Measurements from ENCODE around the gene PKN2. TPM values are rescaled to one million over a fixed set of nuclear protein-coding genes. Genes with fewer than 3 reads are reported as not detected.
"Not testable (repeated sequence)": the region's sequence is repeated elsewhere in the genome, so short reads cannot be mapped to it uniquely, and the experiment has no call there.

Gene PKN2
- total and polyA plus RNA-seq, 2 donors (not counting 1 experiment from before 2014, with no cell fraction given) = 28.7 to 29.9 TPM

DNA sequence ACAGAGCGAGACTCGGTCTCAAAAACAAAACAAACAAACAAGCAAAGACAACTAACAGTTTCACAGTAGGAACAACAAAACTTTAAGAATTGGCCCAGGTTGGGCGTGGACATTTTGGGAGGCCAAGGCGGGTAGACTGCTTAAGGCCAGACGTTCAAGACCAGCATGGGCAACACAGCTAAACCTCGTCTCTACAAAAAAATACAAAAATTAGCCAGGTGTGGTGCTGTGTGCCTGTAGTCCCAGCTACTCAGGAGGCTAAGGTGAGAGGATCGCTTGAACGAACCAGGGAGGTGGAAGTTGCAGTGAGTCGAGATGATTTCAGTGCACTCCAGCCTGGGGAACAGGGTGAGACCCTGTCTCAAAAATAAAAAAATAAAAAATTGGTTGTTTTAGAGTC lies 193.8 kb downstream of the PKN2 start:
- no peak overlapping the region for H3K27ac ChIP-seq (ENCODE audit: insufficient read depth, low read length)
- H3K79me2 ChIP-seq (ENCODE audit: control insufficient read depth, insufficient read depth, low read length) = peaks cover 11% of the 10 kb centered on the region
- H3K9ac ChIP-seq (ENCODE audit: insufficient read depth, low read length) = no peak overlapping the region

DNA sequence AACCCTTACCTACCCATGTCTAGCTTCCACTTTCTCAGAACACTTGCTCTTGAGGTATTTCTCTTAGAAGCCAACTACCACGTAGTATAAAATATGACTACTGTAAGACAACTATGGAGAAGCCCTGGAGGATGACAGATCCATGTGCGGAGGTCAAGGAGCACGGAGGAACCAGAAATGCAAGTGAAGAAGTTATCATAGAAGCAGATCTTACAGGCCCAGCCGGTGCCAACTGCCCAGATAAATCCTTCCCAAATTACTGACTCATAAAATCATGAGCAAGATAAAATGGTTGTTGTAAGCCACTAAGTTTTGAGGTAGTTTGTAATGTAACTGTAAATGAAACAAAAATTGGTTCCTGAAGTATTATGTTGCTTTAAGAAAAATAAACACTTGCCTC lies 194.7 kb downstream of the PKN2 start:
- Histone ChIP-seq H3K4me1 (ENCODE audit: control insufficient read depth, extremely low read depth, insufficient read depth, low read length) (no peaks in the 10 kb centered on the region), H3K9ac (ENCODE audit: insufficient read depth, low read length) (no peak overlapping the region), H3K9me3 (ENCODE audit: control insufficient read depth, insufficient read depth, low read depth, low read length) (no peaks in the 10 kb centered on the region), H3K79me2 (ENCODE audit: control insufficient read depth, insufficient read depth, low read length) (peaks cover 9% of the 10 kb centered on the region), H2AFZ (ENCODE audit: low read length) (no peak overlapping the region), H3K4me3 (replicated peaks in 1 of 4; ENCODE audit: control extremely low read depth in 1 of 4, insufficient read depth in 1 of 4, low read depth in 3 of 4, low read length in 4 of 4) (no peak overlapping the region), H3K27me3 (ENCODE audit: control insufficient read depth, insufficient read depth, low read length) (no peaks in the 10 kb centered on the region), H3K4me2 (ENCODE audit: extremely low read depth, insufficient read depth, low read length) (no peak overlapping the region), H3K36me3 (ENCODE audit: control insufficient read depth, insufficient read depth, low read length) (no peaks in the 10 kb centered on the region), H3K27ac (ENCODE audit: insufficient read depth, low read length) (no peak overlapping the region), H4K20me1 (ENCODE audit: control insufficient read depth, extremely low read depth, insufficient read depth, low read length) (no peaks in the 10 kb centered on the region)
- TF ChIP-seq, protein P1, sequence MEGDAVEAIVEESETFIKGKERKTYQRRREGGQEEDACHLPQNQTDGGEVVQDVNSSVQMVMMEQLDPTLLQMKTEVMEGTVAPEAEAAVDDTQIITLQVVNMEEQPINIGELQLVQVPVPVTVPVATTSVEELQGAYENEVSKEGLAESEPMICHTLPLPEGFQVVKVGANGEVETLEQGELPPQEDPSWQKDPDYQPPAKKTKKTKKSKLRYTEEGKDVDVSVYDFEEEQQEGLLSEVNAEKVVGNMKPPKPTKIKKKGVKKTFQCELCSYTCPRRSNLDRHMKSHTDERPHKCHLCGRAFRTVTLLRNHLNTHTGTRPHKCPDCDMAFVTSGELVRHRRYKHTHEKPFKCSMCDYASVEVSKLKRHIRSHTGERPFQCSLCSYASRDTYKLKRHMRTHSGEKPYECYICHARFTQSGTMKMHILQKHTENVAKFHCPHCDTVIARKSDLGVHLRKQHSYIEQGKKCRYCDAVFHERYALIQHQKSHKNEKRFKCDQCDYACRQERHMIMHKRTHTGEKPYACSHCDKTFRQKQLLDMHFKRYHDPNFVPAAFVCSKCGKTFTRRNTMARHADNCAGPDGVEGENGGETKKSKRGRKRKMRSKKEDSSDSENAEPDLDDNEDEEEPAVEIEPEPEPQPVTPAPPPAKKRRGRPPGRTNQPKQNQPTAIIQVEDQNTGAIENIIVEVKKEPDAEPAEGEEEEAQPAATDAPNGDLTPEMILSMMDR (conservative IDR thresholded peaks at IDR 0.05 in 1 of 2, IDR thresholded peaks at IDR 0.05 in 1 of 2; ENCODE audit: low read depth in 1 of 2, low read length in 2 of 2) = no peak
- TF ChIP-seq EZH2 (IDR thresholded peaks at IDR 0.05; ENCODE audit: low read length, missing control alignments) = no peak
- DNase-seq (ENCODE audit: low read depth in 2 of 2) = peak in 1 of 2 donors; percentile 30

More for the DNA sequence above, 193.8 kb downstream of the PKN2 start:
- Histone ChIP-seq H3K9me3 (ENCODE audit: control insufficient read depth, insufficient read depth, low read depth, low read length) (no peaks in the 10 kb centered on the region), H3K36me3 (ENCODE audit: control insufficient read depth, insufficient read depth, low read length) (no peaks in the 10 kb centered on the region), H2AFZ (ENCODE audit: low read length) (no peak overlapping the region), H3K4me1 (ENCODE audit: control insufficient read depth, extremely low read depth, insufficient read depth, low read length) (no peaks in the 10 kb centered on the region), H3K27me3 (ENCODE audit: control insufficient read depth, insufficient read depth, low read length) (no peaks in the 10 kb centered on the region), H3K4me2 (ENCODE audit: extremely low read depth, insufficient read depth, low read length) (no peak overlapping the region), H3K4me3 (replicated peaks in 1 of 4; ENCODE audit: control extremely low read depth in 1 of 4, insufficient read depth in 1 of 4, low read depth in 3 of 4, low read length in 4 of 4) (no peak overlapping the region), H4K20me1 (ENCODE audit: control insufficient read depth, extremely low read depth, insufficient read depth, low read length) (no peaks in the 10 kb centered on the region)
- TF ChIP-seq, protein P1 (conservative IDR thresholded peaks at IDR 0.05 in 1 of 2, IDR thresholded peaks at IDR 0.05 in 1 of 2; ENCODE audit: low read depth in 1 of 2, low read length in 2 of 2) = no peak
- no peak for TF ChIP-seq EZH2 (IDR thresholded peaks at IDR 0.05; ENCODE audit: low read length, missing control alignments)
- no peak for DNase-seq (ENCODE audit: low read depth in 2 of 2)

DNA sequence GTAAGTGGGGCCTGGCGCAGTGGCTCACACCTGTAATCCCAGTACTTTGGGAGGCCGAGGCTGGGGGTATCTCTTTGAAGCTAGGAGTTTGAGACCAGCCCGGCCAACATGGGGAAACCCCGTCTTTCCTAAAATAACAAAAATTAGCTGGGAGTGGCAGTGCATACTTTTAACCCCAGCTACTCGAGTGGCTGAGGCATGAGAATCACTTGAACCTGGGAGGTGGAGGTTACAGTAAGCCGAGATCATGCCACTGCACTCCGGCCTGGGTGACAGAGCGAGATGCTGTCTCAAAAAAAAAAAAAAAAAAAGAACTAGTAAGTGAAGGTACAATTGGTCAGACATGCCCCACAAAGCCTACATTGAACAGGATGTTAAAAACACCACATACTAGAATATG lies 196.6 kb downstream of the PKN2 start:
- not testable (repeated sequence) for H3K4me3 ChIP-seq (replicated peaks in 1 of 4; ENCODE audit: control extremely low read depth in 1 of 4, insufficient read depth in 1 of 4, low read depth in 3 of 4, low read length in 4 of 4); H4K20me1 ChIP-seq (ENCODE audit: control insufficient read depth, extremely low read depth, insufficient read depth, low read length); DNase-seq (ENCODE audit: low read depth in 2 of 2); H3K9me3 ChIP-seq (ENCODE audit: control insufficient read depth, insufficient read depth, low read depth, low read length); H2AFZ ChIP-seq (ENCODE audit: low read length); H3K9ac ChIP-seq (ENCODE audit: insufficient read depth, low read length); H3K79me2 ChIP-seq (ENCODE audit: control insufficient read depth, insufficient read depth, low read length); H3K4me2 ChIP-seq (ENCODE audit: extremely low read depth, insufficient read depth, low read length); H3K36me3 ChIP-seq (ENCODE audit: control insufficient read depth, insufficient read depth, low read length); H3K27me3 ChIP-seq (ENCODE audit: control insufficient read depth, insufficient read depth, low read length); H3K4me1 ChIP-seq (ENCODE audit: control insufficient read depth, extremely low read depth, insufficient read depth, low read length); H3K27ac ChIP-seq (ENCODE audit: insufficient read depth, low read length)

Data from fibroblast of lung (primary cell).